Vagina (tissue), 2 donors: ENCODE results near the gene TMOD3.

Source experiments
- CTCF ChIP-seq, 3 experiments: fragments of 450-650 bp in 2 of 3; fragments of 200-600 bp in 1 of 3; sonication (generic) in 1 of 3; IDR thresholded peaks; one replicate each; pipeline ENCODE4 v1.5.1; 2017 to 2019; ENCODE audit warnings: antibody characterized with exemption in 3 of 3, mild to moderate bottlenecking in 2 of 3, moderate library complexity in 2 of 3
- POLR2A ChIP-seq, 2 donors: fragments of 450-650 bp; IDR thresholded peaks; one replicate each; pipeline ENCODE4 v1.6.1; 2017; ENCODE audit warnings: antibody characterized with exemption in 2 of 2, mild to moderate bottlenecking in 2 of 2, moderate library complexity in 2 of 2
- POLR2AphosphoS5 ChIP-seq, 2 donors: sonication (generic); formaldehyde crosslinking; IDR thresholded peaks; one replicate each; pipeline ENCODE4 v1.9.0; 2017; ENCODE audit warnings: antibody characterized with exemption in 2 of 2, mild to moderate bottlenecking in 2 of 2, low read depth in 1 of 2; ENCODE audit not compliant: insufficient read depth in 1 of 2

GRCh38 chr15:51936105-51936478 is 106.6 kb downstream of the TMOD3 start:
- no peak for TF ChIP-seq POLR2A (IDR thresholded peaks at IDR 0.05)
- no peak for TF ChIP-seq CTCF (IDR thresholded peaks at IDR 0.05)
- TF ChIP-seq POLR2AphosphoS5 (IDR thresholded peaks at IDR 0.05; ENCODE audit: insufficient read depth in 1 of 2, low read depth in 1 of 2) = no peak
